ENCODE data around the gene COL3A1. TPM values are rescaled to one million over a fixed set of nuclear protein-coding genes. Genes with fewer than 3 reads are reported as not detected.

The COL3A1 gene
- polyA plus RNA-seq, 1 experiment, result 1,396 TPM

- Histone ChIP-seq H3K4me3 (ENCODE audit: low read depth, low read length) (no peak overlapping the region), H3K9me3 (ENCODE audit: control insufficient read depth, insufficient read depth, low read length) (no peaks in the 10 kb centered on the region), H3K27ac (ENCODE audit: low read depth, low read length) (no peak overlapping the region), H3K27me3 (ENCODE audit: control insufficient read depth, insufficient read depth, low read length) (no peaks in the 10 kb centered on the region)
- no peak for DNase-seq (ENCODE audit: low read depth, low spot score)
- ChIA-PET POLR2A (no interaction called here), CTCF (no interaction called here)
- no peak for TF ChIP-seq CTCF (IDR thresholded peaks at IDR 0.05; ENCODE audit: low read depth, low read length)
Measured at GRCh38 chr2:189048189-189048588, 74.0 kb downstream of the COL3A1 start.

- DNase-seq (ENCODE audit: low read depth, low spot score), result no peak
- TF ChIP-seq CTCF (IDR thresholded peaks at IDR 0.05; ENCODE audit: low read depth, low read length), result no peak
- Histone ChIP-seq H3K27ac (ENCODE audit: low read depth, low read length) (no peak overlapping the region), H3K9me3 (ENCODE audit: control insufficient read depth, insufficient read depth, low read length) (no peaks in the 10 kb centered on the region), H3K27me3 (ENCODE audit: control insufficient read depth, insufficient read depth, low read length) (no peaks in the 10 kb centered on the region), H3K4me3 (ENCODE audit: low read depth, low read length) (no peak overlapping the region)
- CTCF ChIA-PET, result interaction anchor here (1.0 kb wide), 1 partner anchor 525 kb away, joined by 3 read pairs; no protein-coding TSS in a partner anchor
- POLR2A ChIA-PET, result interaction anchor here (0.7 kb wide), 1 partner anchor 348 kb away, joined by 3 read pairs; no protein-coding TSS in a partner anchor
Measured at GRCh38 chr2:189049709-189050164, 75.6 kb downstream of the COL3A1 start.

GRCh38 chr2:189050165-189050712, 76.1 kb downstream of the COL3A1 start:
- no peaks in the 10 kb centered on the region for H3K9me3 ChIP-seq (ENCODE audit: control insufficient read depth, insufficient read depth, low read length)
- CTCF ChIA-PET, result interaction anchor here (1.0 kb wide), 1 partner anchor 525 kb away, joined by 3 read pairs; no protein-coding TSS in a partner anchor
- POLR2A ChIA-PET, result interaction anchor here (0.6 kb wide), 1 partner anchor 11 kb away, joined by 3 read pairs; no protein-coding TSS in a partner anchor
- no peak for DNase-seq (ENCODE audit: low read depth, low spot score)
- H3K27ac ChIP-seq (ENCODE audit: low read depth, low read length), result no peak overlapping the region
- TF ChIP-seq CTCF (IDR thresholded peaks at IDR 0.05; ENCODE audit: low read depth, low read length), result no peak
- no peak overlapping the region for H3K4me3 ChIP-seq (ENCODE audit: low read depth, low read length)
- H3K27me3 ChIP-seq (ENCODE audit: control insufficient read depth, insufficient read depth, low read length), result no peaks in the 10 kb centered on the region

GRCh38 chr2:189056200-189057106, 82.3 kb downstream of the COL3A1 start:
- TF ChIP-seq CTCF (IDR thresholded peaks at IDR 0.05; ENCODE audit: low read depth, low read length), result no peak
- Histone ChIP-seq H3K9me3 (ENCODE audit: control insufficient read depth, insufficient read depth, low read length) (no peaks in the 10 kb centered on the region), H3K27ac (ENCODE audit: low read depth, low read length) (no peak overlapping the region), H3K4me3 (ENCODE audit: low read depth, low read length) (no peak overlapping the region), H3K27me3 (ENCODE audit: control insufficient read depth, insufficient read depth, low read length) (no peaks in the 10 kb centered on the region)
- ChIA-PET CTCF (interaction anchor here (0.9 kb wide), 1 partner anchor 357 kb away, joined by 3 read pairs; no protein-coding TSS in a partner anchor), POLR2A (no interaction called here)
- no peak for DNase-seq (ENCODE audit: low read depth, low spot score)

GRCh38 chr2:189057316-189057715, 83.1 kb downstream of the COL3A1 start:
- no peaks in the 10 kb centered on the region for H3K9me3 ChIP-seq (ENCODE audit: control insufficient read depth, insufficient read depth, low read length)
- TF ChIP-seq CTCF (IDR thresholded peaks at IDR 0.05; ENCODE audit: low read depth, low read length), result no peak
- POLR2A ChIA-PET, result no interaction called here
- H3K27ac ChIP-seq (ENCODE audit: low read depth, low read length), result no peak overlapping the region
- CTCF ChIA-PET, result no interaction called here
- H3K27me3 ChIP-seq (ENCODE audit: control insufficient read depth, insufficient read depth, low read length), result no peaks in the 10 kb centered on the region
- DNase-seq (ENCODE audit: low read depth, low spot score), result no peak
- no peak overlapping the region for H3K4me3 ChIP-seq (ENCODE audit: low read depth, low read length)
